ENCODE data around the gene P3H2. TPM values are rescaled to one million over a fixed set of nuclear protein-coding genes. Genes with fewer than 3 reads are reported as not detected.

P3H2 gene
- total and polyA plus RNA-seq, 2 of the 4 experiments (the other 2 are of a cell fraction) = 54.7 to 64.3 TPM

DNA sequence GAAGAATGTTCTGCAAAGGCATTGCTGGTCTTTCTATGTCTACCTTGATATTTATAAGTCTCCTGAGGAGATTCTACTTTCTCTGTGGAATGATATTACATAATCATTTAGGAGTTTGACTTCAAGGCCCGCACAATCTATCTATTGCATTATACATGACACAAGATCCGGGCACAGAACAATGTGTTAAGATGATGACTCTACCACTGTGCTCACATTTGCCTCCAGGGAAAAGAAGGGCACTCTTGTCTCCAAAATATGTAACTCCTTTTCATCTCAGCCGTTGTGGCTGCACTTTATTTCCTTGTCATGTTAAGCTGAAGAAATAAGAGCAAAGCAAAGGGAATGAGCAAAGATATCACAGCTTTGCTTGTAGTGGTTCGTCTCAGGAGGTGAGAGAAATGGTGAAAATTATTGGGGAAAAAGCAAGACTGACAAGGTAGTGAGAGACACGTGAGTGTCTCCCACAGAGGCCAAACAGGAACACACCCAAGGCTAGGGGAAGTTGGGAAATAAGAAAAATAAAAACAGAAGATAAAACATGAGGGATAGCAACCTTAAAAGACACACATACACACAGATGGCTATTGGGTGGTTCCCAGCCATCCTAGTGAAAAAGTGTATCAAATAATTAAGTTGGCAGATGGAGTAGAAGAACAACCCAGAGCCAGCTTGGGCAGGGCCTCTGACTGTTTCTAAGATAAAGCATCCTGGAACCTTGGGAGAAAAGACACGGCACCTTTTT, 184.3 kb downstream of the P3H2 start:
- Histone ChIP-seq H3K18ac (ENCODE audit: low read depth, low read length) (no peak overlapping the region), H2AK9ac (replicated peaks; ENCODE audit: low read depth, low read length, poor library complexity) (no peak overlapping the region), H2BK5ac (ENCODE audit: low read depth, low read length, poor library complexity, severe bottlenecking) (no peak overlapping the region), H3K27ac (ENCODE audit: insufficient read depth, low read length) (no peak overlapping the region), H3K23ac (ENCODE audit: low read depth, low read length) (no peak overlapping the region), H3K9ac (ENCODE audit: low read depth, low read length) (no peak overlapping the region), H2AK5ac (ENCODE audit: low read depth, low read length) (no peak overlapping the region), H2AFZ (replicated peaks; ENCODE audit: low read length, poor library complexity) (no peak overlapping the region), H4K91ac (ENCODE audit: insufficient read depth, low read depth, low read length) (no peak overlapping the region), H3K79me1 (ENCODE audit: low read depth in 1 of 2, low read length in 2 of 2) (no peaks in the 10 kb centered on the region), H3K4me1 (ENCODE audit: control insufficient read depth, insufficient read depth, low read length) (peaks cover 2% of the 10 kb centered on the region; the same call in 1 of the 2 replicates), H3K56ac (ENCODE audit: extremely low read depth, insufficient read depth, low read length) (no peak overlapping the region), H4K8ac (ENCODE audit: low read depth in 2 of 2, low read length in 2 of 2) (no peak overlapping the region), H4K5ac (ENCODE audit: low read depth, low read length) (no peak overlapping the region), H3K36me3 (ENCODE audit: control insufficient read depth, insufficient read depth, low read length) (no peaks in the 10 kb centered on the region), H3K4me3 (ENCODE audit: insufficient read depth, low read depth, low read length) (no peak overlapping the region), H2BK15ac (ENCODE audit: low read depth, low read length) (no peak overlapping the region), H3K27me3 (ENCODE audit: control insufficient read depth, insufficient read depth, low read length) (peaks cover 13% of the 10 kb centered on the region; the same call in 1 of the 2 replicates), H3K9me1 (ENCODE audit: insufficient read depth, low read length) (no peaks in the 10 kb centered on the region), H3K4ac (ENCODE audit: low read depth, low read length) (no peak overlapping the region), H3K9me3 (ENCODE audit: control insufficient read depth, insufficient read depth, low read length) (no peaks in the 10 kb centered on the region), H3K4me2 (ENCODE audit: low read depth, low read length) (no peak overlapping the region), H4K20me1 (ENCODE audit: insufficient read depth, low read length) (no peaks in the 10 kb centered on the region), H2BK20ac (ENCODE audit: low read depth, low read length) (no peak overlapping the region), H3K14ac (replicated peaks; ENCODE audit: low read depth, low read length) (no peak overlapping the region), H2BK120ac (ENCODE audit: low read depth, low read length) (no peak overlapping the region)
- intact Hi-C loops (cut with micrococcal nuclease) (no loop called here), in situ Hi-C loops (cut with MboI; ENCODE audit: low sequenced_read_pairs) (no loop called here), dilution Hi-C loops (cut with HindIII; ENCODE audit: low sequenced_read_pairs, unreplicated experiment) (no loop called here)
- WGBS, 2 experiments (ENCODE audit: extremely low coverage in 2 of 2, insufficient read length in 1 of 2) = no CpG with 5 or more reads among the region's 6 CpGs
- DNase-seq = no peak
- ChIA-PET CTCF (no interaction called here), POLR2A (ENCODE audit: unreplicated experiment) (no interaction called here)
- ATAC-seq (ENCODE audit: low read depth) = no peak
- BruUV-seq (replicated peaks) = no TSS peak
- TF ChIP-seq RCOR1 (IDR thresholded peaks at IDR 0.05; ENCODE audit: insufficient replicate concordance, low read length) (no peak), RFX5 (IDR thresholded peaks at IDR 0.05; ENCODE audit: low read depth, low read length) (no peak), CHD1 (IDR thresholded peaks at IDR 0.05; ENCODE audit: low read depth, low read length) (no peak), MAFK (IDR thresholded peaks at IDR 0.05; ENCODE audit: low read depth, low read length) (no peak), CEBPB (IDR thresholded peaks at IDR 0.05; ENCODE audit: low read depth, low read length) (no peak), MAZ (IDR thresholded peaks at IDR 0.05; ENCODE audit: borderline replicate concordance, low read depth, low read length) (no peak), MXI1 (IDR thresholded peaks at IDR 0.05; ENCODE audit: borderline replicate concordance, low read depth, low read length) (no peak), POLR2A (IDR thresholded peaks at IDR 0.05; ENCODE audit: low read depth, low read length) (no peak), RAD21 (IDR thresholded peaks at IDR 0.05; ENCODE audit: low read length) (no peak), NFE2L2 (IDR thresholded peaks at IDR 0.05; ENCODE audit: low read depth, low read length) (no peak), SMC3 (IDR thresholded peaks at IDR 0.05; ENCODE audit: low read depth, low read length) (no peak), FOS (IDR thresholded peaks at IDR 0.05; ENCODE audit: low read depth, low read length) (no peak), BHLHE40 (IDR thresholded peaks at IDR 0.05; ENCODE audit: low read depth, low read length) (no peak)
- TF ChIP-seq, protein P1, sequence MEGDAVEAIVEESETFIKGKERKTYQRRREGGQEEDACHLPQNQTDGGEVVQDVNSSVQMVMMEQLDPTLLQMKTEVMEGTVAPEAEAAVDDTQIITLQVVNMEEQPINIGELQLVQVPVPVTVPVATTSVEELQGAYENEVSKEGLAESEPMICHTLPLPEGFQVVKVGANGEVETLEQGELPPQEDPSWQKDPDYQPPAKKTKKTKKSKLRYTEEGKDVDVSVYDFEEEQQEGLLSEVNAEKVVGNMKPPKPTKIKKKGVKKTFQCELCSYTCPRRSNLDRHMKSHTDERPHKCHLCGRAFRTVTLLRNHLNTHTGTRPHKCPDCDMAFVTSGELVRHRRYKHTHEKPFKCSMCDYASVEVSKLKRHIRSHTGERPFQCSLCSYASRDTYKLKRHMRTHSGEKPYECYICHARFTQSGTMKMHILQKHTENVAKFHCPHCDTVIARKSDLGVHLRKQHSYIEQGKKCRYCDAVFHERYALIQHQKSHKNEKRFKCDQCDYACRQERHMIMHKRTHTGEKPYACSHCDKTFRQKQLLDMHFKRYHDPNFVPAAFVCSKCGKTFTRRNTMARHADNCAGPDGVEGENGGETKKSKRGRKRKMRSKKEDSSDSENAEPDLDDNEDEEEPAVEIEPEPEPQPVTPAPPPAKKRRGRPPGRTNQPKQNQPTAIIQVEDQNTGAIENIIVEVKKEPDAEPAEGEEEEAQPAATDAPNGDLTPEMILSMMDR (conservative IDR thresholded peaks at IDR 0.05; ENCODE audit: low read depth, low read length) = no peak
- TF ChIP-seq, protein P2, sequence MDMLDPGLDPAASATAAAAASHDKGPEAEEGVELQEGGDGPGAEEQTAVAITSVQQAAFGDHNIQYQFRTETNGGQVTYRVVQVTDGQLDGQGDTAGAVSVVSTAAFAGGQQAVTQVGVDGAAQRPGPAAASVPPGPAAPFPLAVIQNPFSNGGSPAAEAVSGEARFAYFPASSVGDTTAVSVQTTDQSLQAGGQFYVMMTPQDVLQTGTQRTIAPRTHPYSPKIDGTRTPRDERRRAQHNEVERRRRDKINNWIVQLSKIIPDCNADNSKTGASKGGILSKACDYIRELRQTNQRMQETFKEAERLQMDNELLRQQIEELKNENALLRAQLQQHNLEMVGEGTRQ (IDR thresholded peaks at IDR 0.05; ENCODE audit: low read depth, low read length) = no peak
- TF ChIP-seq, protein P3, sequence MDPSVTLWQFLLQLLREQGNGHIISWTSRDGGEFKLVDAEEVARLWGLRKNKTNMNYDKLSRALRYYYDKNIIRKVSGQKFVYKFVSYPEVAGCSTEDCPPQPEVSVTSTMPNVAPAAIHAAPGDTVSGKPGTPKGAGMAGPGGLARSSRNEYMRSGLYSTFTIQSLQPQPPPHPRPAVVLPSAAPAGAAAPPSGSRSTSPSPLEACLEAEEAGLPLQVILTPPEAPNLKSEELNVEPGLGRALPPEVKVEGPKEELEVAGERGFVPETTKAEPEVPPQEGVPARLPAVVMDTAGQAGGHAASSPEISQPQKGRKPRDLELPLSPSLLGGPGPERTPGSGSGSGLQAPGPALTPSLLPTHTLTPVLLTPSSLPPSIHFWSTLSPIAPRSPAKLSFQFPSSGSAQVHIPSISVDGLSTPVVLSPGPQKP (IDR thresholded peaks at IDR 0.05; ENCODE audit: borderline replicate concordance, low read depth, low read length) = no peak

All from IMR-90 (cell line).